Measurements from ENCODE around the gene CTH. TPM values are rescaled to one million over a fixed set of nuclear protein-coding genes. Genes with fewer than 3 reads are reported as not detected.
"Not testable (repeated sequence)": the region's sequence is repeated elsewhere in the genome, so short reads cannot be mapped to it uniquely, and the experiment has no call there.

Gene CTH
- total RNA-seq: 0.90 and 1.0 TPM in 2 replicates

DNA sequence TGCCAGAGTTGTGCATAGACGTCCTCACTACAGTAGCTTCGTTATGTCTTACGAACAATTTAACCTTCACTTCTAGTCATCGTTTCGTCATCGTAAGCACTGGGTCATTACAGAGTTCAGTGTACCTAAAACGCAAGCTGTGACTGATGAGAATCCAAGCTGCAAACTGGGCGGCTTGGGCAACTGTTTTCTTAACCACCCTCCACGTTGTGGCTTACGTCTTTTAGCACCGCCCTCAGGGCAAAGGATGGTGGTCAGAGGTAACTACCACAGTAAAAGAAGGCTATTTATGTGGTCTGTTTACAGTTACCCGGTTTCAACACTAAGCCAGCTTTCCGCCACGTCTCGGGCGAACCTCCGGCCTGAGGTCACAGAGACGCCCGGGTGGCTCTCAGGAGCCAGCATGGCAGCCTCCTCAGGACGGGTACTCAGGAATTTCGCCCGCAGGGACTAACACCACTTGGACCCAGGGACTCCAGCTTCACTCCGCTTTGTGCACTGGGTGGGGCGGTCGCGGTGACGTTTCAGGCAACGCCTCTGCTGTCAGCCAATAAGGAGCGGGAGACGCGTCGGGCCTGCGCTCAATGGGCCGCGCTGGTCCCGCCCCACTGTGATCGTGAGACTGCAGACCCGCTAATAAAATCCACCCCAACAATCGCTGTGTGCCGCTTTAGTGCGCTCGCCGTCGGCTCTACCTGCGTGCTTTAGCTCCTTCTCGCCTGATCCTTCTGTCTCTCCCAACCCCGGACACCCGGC lies at the start of gene CTH:
Gene CTH (plus strand): TSS at position 665 of the 756 bp plus-strand sequence. CDS start 148 bp downstream, outside the sequence.
- DNase-seq (ENCODE audit: low read depth in 2 of 2): peak; percentile 87 to 98

DNA sequence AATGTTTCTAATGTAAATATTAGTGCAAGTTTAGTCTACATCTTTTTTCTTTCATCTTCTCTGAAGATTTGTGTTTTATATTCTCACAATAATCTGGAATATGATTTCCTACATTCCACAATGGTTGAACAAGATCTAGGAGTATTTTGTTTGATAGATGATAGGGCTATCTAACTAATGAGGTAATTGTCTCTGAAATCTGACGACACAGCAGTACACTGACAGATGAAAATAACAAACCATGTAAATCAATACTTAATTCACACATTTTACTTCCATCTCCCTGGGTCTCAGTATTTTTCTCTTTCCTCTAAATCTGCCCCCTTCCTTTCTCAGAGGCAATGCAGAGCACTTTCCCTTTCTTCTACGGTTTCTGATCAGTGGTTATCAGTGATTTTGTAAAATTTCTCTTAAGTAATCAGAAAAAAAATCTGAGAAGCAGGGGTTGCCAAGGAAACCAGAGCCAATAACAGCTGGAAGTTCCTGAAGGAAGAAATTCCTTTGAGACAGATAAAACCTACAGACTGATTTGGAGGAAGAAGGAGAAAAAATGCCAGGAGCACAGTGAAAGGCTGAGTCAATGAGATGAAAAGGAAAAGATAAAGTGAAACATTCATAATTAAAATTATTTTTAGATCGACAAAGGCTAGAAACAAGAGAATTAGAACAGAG lies 49.2 kb upstream of the CTH start:
- DNase-seq (ENCODE audit: low read depth in 2 of 2): peak in 1 of 2 donors; percentile 15

DNA sequence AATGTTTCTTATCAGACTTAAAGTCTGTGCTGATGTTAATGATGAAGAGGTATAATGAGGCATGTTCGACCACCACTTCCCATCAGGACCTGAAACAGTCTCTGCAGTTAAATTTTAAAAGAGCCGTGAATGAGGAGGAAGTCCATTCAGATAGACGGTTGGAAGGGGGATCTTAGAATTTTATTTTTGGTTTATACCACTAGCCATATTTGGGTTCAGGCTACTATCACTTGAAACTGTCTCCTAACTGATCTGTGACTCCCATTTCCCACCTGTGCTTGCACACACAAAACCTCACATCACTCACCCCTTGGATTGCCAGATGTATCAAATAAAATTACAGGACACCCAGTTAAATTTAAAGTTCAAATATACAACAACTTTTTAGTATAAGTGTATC lies 46.6 kb upstream of the CTH start:
- DNase-seq (ENCODE audit: low read depth in 2 of 2): no peak

DNA sequence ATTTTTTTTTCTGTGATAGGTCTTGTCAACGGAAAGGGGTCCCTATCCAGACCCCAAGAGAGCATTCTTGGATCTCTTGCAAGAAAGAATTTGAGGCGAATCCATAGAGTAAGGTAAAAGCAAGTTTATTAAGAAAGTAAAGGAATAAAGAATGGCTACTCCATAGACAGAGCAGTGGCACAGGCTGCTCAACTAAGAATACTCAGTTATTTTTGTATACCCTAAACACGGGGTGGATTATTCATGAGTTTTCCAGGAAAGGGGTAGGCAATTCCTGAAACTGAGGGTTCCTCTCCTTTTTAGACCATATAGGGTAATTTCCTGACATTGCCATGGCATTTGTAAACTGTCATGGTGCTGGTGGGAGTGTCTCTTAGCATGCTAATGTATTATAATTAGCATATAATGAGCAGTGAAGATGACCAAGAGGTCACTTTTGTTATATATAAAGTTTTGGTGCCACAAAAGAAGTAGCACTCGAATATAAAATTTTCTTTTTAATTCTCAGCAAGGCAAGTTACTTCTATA lies 44.6 kb upstream of the CTH start:
- DNase-seq (ENCODE audit: low read depth in 2 of 2): not testable (repeated sequence)

DNA sequence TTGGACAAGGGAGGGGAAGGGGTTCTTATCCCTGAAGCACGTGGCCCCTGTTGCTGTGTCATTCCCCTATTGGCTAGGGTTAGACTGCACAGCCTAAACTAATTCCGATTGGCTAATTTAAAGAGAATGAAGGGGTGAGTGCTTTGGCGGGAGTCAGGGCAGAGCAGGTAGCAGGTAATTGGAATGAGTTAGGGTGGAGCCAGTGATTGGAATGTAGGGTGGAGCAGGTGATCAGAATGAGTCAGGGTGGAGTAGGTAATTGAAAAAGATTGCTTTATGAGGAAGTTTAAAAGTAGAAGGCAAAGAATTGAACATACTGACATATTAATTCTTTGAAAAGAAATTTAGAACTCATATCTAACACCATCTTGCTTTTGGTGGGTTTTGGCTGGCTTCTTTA lies 44.1 kb upstream of the CTH start:
- not testable (repeated sequence) for DNase-seq (ENCODE audit: low read depth in 2 of 2)

DNA sequence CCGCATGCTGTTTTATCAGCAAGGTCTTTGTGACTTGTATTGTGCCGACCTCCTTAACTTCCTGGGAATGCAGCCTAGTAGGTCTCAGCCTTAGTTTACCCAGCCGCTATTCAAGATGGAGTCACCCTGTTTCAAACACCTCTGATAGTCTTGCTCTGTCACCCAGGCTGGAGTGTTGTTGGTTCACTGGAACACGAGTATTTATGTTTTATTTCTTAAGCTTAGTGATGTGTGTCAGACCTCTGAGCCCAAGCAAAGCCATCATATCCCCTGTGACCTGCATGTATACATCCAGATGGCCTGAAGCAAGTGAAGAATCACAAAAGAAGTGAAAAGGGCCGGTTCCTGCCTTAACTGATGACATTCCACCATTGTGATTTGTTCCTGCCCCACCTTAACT lies 43.7 kb upstream of the CTH start:
- not testable (repeated sequence) for DNase-seq (ENCODE audit: low read depth in 2 of 2)

DNA sequence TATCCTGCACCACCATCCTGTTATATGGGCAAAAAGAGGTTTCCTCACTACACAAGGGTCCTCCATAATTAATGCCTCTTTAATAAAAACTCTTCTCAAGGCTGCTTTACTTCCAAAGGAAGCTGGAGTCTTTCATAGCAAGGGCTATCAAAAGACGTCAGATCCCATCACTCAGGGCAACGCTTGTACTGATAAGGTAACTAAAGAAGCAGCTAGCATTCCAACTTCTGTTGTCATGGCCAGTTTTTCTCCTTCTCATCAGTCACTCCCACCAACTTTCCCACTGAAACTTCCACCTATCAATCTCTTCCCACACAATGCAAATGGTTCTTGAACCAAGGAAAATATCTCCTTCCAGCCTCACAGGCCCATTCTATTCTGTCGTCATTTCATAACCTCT lies 39.5 kb upstream of the CTH start:
- not testable (repeated sequence) for DNase-seq (ENCODE audit: low read depth in 2 of 2)

DNA sequence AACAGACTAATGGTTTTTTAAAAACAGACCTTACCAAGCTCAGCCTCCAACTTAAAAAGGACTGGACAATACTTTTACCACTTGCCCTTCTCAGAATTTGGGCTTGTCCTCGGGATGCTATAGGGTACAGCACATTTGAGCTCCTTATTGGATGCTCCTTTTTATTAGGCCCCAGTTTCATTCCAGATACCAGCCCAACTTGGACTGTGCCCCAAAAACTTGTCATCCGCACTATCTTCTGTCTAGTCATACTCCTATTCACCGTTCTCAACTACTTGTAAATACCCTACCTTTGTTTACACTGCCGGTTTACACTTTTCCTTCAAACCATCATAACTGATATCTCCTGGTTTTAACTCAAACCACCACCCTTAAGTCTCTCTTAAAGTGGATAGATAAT lies 38.6 kb upstream of the CTH start:
- no peak for DNase-seq (ENCODE audit: low read depth in 2 of 2)

DNA sequence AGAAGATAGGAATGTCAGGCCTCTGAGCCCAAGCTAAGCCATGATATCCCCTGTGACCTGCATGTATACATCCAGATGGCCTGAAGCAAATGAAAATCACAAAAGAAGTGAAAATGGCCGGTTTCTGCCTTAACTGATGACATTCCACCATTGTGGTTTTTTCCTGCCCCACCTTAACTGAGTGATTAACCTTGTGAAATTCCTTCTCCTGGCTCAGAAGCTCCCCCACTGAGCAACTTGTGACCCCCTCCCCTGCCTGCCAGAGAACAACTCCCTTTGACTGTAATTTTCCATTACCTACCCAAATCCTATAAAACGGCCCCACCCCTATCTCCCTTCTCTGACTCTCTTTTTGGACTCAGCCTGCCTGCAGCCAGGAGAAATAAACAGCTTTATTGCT lies 37.5 kb upstream of the CTH start:
- DNase-seq (ENCODE audit: low read depth in 2 of 2): not testable (repeated sequence)

DNA sequence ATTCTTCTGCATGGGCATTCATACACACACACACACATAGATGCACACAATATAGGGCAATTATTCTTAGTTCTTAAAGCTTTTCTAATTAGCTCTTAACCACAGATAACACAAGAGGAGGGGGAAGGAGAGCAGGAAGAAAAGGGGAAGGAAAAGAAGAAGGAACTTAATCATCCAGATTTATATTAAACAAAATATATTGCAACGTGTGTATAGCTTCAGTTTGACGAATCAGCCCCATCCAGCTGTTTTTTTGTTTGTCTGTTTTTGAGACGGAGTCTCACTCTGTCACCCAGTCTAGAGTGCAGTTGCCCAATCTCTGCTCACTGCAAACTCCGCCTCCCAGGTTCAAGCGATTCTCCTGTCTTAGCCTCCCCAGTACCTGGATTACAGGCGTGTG lies 34.9 kb upstream of the CTH start:
- no peak for DNase-seq (ENCODE audit: low read depth in 2 of 2)

DNA sequence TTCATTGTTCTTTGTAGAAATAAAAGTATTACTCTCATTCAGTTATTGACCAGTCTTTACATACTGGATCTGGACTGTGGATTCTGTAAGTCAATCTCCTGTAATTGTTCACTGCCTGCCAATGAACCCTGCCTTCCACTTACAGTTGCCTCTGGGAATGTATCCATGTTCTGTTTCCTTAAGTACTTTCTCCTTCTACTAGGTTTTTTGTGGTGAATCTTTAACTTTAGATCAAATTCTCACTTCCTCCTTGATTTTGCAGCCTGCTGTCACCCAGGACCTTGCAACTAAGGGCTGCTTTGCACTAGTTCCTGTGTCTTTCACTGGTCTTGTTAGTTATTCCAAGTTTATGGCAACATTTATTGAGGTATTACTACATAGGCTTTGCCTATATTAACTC lies 28.4 kb upstream of the CTH start:
- no peak for DNase-seq (ENCODE audit: low read depth in 2 of 2)

DNA sequence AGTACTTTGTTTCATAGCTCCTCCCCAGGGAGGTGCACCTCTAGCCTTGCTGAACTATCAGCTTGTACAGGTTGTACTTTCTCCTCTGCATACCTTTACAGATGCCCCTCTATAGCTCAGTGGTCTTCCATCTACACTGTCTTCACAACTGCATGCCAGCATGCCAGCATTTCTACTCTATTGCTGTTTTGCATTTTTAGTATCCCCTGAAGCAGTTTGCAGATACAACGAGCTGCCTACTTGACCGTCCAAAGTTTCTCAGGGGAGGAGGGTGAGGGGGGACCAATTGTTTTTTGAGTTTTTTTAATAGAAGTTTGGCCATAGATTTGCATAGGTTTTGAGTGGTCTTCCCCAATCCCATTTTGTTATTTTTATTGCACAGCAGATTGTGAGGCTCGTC lies 27.6 kb upstream of the CTH start:
- no peak for DNase-seq (ENCODE audit: low read depth in 2 of 2)

DNA sequence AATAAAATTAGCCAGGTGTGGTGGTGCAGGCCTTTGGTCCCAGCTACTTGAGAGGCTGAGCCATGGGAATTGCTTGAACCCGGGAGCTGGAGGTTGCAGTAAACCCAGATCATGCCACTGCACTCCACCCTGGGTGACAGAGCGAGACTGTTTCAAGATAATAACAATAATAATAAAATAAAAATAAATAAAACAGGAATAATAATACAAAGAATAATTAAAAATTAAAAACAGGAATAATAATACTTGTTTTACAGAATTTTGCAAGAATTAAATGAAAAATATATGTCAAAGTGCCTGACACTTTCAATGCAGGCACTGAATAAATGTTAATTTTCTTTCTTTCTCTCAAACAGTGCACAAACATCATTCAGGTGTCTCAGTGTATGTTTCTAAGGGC lies 26.5 kb upstream of the CTH start:
- no peak for DNase-seq (ENCODE audit: low read depth in 2 of 2)

DNA sequence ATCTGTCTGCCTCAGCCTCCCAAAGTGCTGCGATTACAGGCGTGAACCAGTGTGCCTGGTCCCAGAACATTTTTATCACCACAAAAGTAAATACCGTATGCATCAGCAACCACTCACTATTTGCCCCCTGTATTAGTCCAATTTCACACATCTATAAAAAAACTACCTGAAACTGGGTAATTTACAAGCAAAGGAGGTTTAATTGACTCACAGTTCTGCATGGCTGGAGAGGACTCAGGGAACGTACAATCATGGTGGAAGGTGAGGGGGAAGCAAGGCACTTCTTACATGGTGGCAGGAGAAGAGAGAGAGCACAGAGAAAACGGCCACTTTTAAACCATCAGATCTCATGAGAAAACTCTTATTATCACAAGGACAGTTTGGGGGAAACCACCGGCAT lies 25.6 kb upstream of the CTH start:
- DNase-seq (ENCODE audit: low read depth in 2 of 2): no peak

DNA sequence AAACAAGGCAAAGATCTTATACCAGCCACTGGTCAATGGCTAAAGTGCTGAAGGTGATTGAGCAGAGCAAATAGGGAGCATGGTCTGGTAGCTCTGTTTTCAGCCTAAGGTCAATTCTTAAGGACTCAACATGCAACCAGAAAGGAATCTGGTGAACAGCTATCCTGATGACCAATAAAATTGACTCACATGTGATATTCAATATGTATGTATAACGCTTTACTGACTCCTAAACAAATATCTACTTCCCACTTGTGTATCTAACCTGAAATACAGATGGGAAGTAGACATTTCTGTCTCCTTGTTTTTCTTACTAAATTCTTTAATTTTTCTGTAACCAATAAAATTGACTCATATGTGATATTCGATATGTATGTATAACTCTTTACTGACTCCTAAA lies 24.9 kb upstream of the CTH start:
- no peak for DNase-seq (ENCODE audit: low read depth in 2 of 2)

DNA sequence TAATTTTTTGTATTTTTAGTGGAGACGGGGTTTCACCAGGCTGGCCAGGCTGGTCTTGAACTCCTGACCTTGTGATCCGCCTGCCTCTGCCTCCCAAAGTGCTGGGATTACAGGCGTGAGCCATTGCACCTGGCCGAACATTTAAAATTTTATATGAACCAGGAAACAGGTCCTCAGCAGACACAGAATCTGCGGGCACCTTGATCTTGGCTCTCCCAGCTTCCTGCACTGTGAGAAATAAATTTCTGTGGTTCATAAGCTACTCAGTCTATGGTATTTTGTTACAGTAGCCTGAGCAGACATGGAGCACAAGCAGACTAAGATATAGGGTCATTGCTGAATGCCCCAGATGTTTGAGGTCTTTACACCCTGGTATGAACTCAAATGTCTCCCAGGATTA lies 23.6 kb upstream of the CTH start:
- DNase-seq (ENCODE audit: low read depth in 2 of 2): no peak

DNA sequence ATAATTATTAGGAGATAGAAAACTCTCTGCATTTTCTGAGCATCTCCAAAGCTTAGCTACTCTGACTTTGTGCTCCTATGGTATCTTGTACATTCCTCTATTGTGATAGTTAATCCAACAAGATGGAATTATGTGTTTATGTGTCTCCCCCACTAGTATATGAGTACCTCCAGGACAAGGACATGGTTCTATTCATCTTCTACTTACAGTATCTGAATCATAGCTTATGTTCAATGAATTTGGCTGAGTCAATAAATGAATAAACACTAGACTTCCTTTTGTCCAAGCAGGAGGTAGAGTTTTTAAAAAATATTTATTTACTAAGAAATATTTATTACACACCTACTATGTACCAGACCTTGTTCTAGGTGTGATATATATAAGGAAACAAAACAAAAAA lies 18.4 kb upstream of the CTH start:
- DNase-seq (ENCODE audit: low read depth in 2 of 2): no peak

DNA sequence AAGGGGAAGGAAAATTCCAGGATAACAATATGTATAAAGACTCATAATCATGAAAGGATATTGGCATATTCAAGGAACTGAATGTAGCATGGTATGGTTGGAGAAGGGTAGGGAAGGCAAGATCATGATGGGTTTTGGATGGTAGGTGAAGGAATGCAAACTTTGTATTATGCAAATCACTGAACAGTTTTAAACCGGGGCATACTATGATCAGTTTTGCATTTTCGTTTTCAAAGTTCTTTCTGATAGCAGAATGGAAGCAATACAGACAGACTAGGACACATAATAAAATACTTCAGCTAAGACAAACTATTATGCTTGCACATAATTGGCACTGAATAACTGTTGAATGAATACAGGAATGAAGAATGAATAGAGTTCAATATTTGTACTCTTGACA lies 14.5 kb upstream of the CTH start:
- no peak for DNase-seq (ENCODE audit: low read depth in 2 of 2)

DNA sequence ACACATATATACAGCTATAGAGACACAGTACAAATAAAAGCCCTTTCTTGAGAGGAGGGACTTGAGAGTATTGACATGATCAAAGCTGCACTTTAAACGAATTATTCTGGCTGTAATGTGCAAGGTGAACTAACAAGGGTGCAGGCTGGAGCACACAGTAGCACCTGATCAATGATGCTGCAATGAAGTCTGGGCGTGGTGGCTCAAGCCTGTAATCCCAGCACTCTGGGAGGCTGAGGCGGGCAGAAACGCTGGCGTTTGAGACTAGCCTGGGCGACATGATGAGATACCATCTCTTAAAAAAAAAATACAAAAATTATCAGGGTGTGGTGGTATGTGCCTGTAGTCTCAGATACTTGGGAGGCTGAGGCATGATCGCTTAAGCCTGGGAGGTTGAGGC lies 14.1 kb upstream of the CTH start:
- no peak for DNase-seq (ENCODE audit: low read depth in 2 of 2)

DNA sequence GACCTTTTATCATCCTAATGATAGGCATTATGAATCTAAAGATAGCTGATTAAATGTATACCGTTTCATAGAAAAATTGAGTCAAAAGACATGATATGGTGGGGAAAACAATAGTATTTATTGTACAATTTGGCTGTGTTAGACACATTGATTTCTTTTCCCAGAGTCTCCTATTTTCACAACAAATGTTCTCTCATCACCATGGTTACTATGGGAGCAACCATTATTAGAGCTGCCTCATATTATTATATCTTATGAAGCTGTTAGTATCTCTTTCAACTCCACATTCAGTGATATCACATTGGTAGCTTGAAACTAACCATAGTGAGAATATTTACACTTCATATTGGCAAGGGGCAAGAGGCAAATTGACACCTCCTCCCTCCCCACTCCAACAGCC lies 10.7 kb upstream of the CTH start:
- no peak for DNase-seq (ENCODE audit: low read depth in 2 of 2)

DNA sequence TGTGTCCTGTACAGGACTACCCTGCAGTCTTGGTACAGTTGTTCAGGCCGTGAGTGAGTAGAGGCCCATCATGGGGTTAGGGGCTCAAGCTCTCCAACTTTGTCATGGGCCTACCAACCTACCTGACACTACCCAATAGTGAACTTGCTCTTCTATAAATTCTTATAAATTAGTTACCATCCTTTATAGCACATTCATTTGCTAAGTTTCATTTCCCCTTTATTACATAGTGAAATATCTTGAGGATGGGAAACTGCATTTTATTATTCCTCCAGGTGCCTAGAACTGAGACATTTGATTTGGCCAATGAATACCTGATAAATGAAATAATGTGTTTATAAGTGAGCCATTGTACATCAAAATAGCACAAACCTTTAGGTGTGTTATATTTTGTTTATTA lies 9.1 kb upstream of the CTH start:
- DNase-seq (ENCODE audit: low read depth in 2 of 2): no peak

DNA sequence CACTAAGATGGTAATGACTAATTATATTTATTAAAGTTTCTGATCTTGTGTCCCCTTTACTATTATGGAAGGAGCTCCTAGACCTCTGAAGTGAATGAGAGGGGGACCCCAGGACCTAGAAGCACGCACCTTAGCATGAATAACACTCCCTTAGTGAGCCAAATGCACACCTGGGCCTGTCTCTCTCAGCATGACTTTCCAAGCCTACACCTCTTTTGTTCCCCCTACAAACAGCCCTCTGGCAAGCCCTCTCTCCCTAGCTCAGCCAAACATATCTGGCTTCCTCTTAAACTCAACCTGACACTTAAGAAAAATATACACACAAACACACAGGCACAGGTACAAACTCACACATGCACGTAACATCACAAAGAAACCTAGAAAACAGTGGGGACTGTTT lies 7.3 kb upstream of the CTH start:
- DNase-seq (ENCODE audit: low read depth in 2 of 2): no peak

DNA sequence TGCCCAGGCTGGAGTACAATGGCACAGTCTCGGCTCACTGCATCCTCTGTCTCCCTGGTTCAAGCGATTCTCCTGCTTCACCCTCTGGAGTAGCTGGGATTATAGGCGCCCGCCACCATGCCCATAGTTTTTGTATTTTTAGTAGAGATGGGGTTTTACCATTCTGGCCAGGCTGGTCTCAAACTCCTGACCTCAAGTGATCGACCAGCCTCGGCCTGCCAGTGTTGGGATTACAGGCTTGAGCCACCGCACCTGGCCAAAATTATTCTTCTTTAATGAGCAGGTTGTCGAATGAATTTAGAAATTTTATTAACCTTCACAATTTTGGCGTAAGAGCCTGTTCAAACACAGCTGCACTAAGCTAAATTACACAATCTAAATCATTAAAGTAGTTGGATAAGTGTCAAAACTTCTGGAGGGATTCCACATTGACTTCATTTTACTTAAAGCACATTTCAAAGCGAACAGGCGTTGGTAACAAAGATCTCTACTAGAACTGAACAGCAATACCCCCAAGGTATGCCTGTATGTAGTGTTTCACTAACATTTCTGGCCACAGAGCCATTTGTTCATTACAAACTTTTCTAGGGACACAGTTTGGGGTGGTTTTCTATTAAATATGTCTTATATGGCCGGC lies 5.2 kb upstream of the CTH start:
- DNase-seq (ENCODE audit: low read depth in 2 of 2): no peak

All from dermis microvascular lymphatic vessel endothelial cell (primary cell).